MV-4-11 (cell line): ENCODE data around the gene CFAP58.

ENCODE experiments used
- DNase-seq: peaks from one replicate; lab custom pipeline; 2025; lab: John Stamatoyannopoulos, UW

The CFAP58 gene

DNA sequence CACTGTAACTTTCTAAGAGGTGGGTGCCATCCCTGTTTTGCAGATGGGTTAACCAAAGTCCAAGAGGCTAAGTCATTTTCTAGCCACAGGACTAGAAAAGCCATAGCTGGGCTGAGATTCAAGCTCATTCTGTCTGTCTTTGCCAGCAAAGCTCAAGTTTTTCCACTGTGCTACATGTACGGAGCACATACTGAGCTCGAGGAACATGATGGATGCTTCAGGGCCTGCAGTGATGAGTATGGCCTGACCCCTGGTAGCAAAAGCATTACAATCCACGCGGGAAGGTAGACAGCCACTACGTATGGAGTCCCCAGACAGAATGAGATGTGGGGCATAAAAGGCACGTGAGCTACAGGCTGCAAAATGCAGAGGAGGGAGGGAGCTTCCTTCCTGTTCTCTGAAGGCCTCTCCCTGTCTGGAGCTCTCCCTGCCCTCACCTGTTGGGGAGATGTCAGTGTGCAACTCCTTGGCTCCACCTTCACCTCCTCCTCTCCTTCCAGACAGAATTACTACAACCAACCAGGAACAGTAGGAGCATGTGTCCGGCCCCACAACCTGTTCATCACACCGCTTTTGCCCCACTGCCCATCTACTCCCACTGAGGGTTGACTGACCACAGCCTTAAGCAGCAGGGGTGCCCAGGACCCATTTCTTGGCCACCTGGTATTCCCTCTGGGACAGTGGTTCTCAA is 31.8 kb upstream of the CFAP58 start:
- no peak for DNase-seq

GRCh38 chr10:104322416-104322782 is 31.2 kb upstream of the CFAP58 start:
- DNase-seq: peak; percentile 18

DNA sequence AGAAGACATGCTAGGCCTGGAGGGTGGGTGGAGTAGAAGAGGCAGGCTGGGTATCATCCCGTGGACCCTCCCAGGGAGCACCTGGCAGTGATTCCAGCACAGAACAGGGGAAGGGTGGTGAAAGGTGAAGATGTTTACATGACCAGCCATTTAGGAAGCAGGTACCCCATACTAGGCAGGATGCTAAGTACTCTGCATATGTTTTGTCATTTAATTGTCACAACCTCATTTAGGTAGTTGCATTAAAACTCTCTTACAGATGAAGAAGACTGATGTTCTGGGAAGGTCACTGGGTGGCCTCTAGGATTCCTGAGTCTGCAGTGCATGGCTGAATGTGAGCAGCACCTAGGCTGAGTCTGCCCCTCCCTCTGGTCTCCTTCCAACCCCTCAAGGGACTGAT is 30.5 kb upstream of the CFAP58 start:
- DNase-seq: no peak

DNA sequence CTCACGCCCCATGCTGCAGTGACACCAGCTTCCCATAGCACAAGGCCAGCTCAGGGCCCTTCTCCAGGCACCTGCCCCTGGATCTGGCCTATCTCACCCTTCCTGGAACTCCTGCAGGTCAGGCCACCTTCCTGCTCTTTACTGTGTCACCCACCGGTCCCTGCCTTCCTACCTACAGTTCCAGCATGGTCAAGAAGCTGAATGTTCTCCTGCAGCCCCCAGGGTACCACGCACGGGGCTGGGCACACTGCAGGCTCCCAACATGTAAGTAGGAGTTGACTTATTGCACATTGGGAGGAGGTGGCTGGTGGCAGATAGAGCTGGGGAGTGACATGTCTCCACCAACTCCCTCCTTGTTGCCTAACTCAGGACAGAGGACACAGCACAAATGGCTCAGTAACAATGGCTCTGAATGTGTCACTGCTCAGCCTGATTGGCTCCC is 29.9 kb upstream of the CFAP58 start:
- DNase-seq: peak; percentile 53

- DNase-seq: peak; percentile 79
Observed at GRCh38 chr10:104324221-104324686, 29.4 kb upstream of the CFAP58 start.

GRCh38 chr10:104324931-104325330 is 28.7 kb upstream of the CFAP58 start:
- no peak for DNase-seq

- no peak for DNase-seq
Observed at GRCh38 chr10:104325436-104326435, 27.9 kb upstream of the CFAP58 start.

DNA sequence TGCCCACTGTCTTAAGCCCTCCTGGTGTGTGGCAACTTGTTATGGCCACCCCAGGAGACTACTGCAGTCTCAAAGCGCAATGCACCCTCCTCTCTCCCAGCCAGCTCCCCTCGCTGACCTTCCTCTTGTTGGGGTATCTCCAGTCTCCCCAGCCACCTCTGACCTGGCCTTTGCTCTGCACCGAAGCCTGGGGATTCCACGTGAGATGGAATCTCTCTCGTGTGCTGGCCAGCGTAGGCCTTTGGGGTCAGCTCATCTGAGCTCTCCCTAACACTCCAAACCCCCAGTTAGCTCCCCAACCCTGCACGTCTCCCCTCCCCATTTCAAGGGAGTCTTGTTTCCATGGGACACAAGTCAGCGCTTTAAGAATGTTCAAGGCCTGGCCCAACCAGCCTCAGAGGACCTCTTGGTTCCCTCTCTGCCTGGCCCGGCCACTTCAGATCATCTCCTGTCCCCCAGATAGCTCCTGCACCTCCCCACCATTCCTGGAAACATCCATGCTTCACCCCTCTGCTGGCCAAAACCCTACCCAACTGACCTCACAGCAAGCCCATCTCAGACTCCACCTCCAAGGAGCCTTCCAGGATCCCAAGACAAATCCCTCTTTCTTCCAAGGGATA is 26.5 kb upstream of the CFAP58 start:
- no peak for DNase-seq

- DNase-seq: peak; percentile 51
Observed at GRCh38 chr10:104327745-104328645, 25.6 kb upstream of the CFAP58 start.

GRCh38 chr10:104328646-104328895 is 25.1 kb upstream of the CFAP58 start:
- DNase-seq: no peak

DNA sequence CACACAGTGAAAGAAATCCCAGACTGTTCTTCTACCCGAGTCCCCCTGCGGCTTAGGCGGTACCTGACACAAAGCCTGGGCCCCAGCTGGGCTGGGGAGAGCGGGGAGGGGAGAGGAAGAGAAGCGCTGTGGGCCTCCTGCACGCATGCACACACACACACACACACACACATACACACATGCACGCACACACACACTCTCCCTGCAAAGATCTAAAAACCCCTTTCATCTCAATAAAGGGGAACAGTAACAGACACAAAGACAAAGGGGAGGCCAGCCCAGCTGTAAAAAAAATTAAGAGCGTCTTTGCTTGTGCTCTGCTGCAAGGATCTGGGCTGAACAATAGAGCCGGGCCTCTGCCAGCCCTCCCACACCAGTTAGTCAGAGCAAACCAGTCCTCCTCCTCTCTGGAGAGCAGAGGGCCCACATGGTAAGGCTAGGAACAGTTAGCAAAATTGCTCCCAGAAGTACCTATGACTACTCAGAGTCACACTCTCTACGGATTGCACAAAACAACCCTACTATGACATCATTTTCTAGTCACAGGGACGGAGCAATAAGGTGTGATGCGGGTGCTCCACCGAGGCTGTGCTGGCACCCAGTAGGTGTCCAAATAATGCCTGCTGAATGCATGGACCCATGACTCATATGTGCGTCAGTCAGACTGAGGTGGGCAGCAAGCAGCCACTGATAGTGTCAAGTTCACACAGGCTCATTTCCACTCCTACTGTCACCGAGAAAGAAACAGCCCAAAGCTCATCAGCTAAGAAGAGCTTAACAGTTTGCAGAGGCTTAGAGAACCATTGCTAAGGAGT is 24.5 kb upstream of the CFAP58 start:
- peak; percentile 63 for DNase-seq

- DNase-seq: no peak
Observed at GRCh38 chr10:104329735-104330134, 23.9 kb upstream of the CFAP58 start.

- DNase-seq: no peak
Observed at GRCh38 chr10:104330168-104331110, 23.2 kb upstream of the CFAP58 start.

DNA sequence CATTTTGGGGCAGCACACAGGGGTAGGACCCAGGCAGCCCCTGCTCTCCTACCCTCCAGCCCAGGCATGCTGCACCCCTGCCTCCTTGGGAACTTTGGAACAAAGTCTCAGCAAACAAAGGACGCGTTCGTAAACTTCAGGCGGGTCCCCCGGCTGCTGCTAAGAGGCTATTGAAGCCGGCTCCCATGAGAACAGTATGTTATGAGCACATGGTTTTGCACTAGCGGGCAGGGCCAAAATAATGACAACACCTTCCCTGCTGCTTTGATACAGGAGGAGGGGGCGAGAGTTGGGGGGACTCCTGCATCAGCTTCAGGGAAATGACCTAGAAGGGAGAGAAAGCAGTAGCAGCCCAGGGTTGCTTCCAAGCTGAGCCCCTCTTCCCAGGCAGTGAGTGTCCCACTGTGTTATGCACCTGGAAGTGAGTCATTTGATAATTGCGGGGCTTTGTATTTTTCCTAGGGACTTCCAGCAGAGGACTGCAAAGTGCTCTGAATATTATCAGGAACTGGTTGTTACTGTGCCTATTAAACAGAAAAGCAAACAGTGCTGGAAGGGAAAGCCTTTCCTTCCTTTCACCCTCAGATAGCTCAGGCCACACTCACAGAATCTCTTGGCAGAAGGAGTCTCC is 22.3 kb upstream of the CFAP58 start:
- DNase-seq: no peak

GRCh38 chr10:104332243-104333031 is 21.2 kb upstream of the CFAP58 start:
- DNase-seq: no peak

DNA sequence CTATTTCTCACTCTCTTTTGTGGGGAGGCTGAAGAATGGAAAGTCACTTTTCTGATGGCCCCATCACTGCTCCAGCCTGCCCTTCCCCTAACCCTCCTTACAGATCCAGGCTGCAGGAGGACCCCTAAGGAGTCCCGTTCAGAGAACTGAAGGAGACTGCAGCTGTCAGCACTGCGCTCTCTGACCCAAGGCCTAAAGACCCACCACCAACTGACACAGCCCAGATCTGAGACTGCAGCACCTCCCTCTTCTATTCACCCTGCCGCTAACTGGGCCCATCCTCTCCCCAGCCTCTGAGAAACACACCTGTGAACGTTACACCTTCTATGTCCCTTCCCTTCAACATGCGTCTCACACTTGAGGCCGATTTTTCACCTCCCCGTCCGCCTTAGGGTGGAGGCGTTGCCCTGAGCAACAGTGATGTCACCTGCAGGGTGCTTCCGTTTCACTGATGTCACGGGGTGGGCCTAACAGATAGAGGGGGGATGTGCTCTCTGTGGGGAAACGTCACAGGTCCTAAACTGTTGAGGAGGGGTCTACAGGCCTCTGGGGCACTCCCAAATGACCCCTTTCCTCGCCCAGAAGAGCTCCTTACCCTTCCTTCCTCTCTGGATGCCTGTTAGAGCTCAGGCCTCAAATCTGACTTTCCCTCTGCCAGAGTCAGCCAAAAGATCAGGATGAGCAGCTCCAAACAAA is 20.5 kb upstream of the CFAP58 start:
- DNase-seq: no peak

- DNase-seq: no peak
Observed at GRCh38 chr10:104333728-104334373, 19.8 kb upstream of the CFAP58 start.
